ENCODE results near the gene ZFP91.

DNA sequence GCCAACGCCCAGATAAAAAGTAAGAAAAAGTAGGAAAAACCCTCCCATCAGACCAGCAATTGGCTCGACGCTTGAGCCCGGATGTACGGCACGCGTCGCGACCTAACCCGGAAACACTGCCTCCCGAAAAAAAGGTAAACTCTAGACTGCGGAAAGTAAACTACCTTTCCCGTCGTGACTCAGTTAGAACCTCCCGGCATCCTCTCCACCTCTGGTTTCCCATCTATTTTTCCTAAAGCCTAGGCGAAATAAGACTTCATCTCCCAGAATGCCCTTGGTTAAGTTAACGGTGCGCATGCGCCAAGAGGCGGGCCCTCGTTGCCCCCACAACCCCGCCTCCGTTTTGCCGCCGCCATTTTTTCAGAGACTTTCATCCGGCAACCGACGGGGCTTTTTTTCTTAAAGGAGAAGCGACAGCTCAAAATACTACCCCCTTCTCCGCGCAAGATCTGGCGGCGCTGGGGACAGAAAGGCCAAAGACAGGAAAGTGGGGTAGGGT lies 678 bp upstream of the ZFP91 start:
- TF ChIP-seq ZNF274 (IDR thresholded peaks at IDR 0.05; ENCODE audit: low read depth, low read length), result no peak
- TF ChIP-seq YY1 (IDR thresholded peaks at IDR 0.05; ENCODE audit: insufficient read depth, insufficient read length), result peak; percentile 77
- TF ChIP-seq SUZ12 (IDR thresholded peaks at IDR 0.05; ENCODE audit: extremely low read depth, insufficient read depth, insufficient read length), result no peak

Measured in NT2/D1 (cell line).